Tibial artery (tissue), 4 donors: ENCODE data around the gene KCNN3.

Experiments used
- DNase-seq, 2 donors: peaks; one replicate each; pipeline ENCODE4 v3.0.0-alpha.2; 2019
- H3K27ac ChIP-seq, 2 donors: fragments of 200-600 bp; sonication (generic) in 1 of 2; 1 replicate in 1 of 2; 2 replicates in 1 of 2; pipeline ENCODE4 v1.5.1; 2018 to 2019; ENCODE audit warnings: mild to moderate bottlenecking in 1 of 2
- H3K27me3 ChIP-seq, 2 donors: fragments of 200-600 bp; sonication (generic) in 1 of 2; one replicate each; pipeline versions ENCODE4 v1.5.1 to v1.6.0; 2016 to 2019
- H3K36me3 ChIP-seq, 3 donors: fragments of 200-600 bp; sonication (generic) in 2 of 3; one replicate each; pipeline ENCODE4 v1.5.1; 2016 to 2019; ENCODE audit warnings: mild to moderate bottlenecking in 2 of 3
- H3K4me1 ChIP-seq, 4 donors: fragments of 200-600 bp; sonication (generic) in 2 of 4; 1 replicate in 3 of 4; 2 replicates in 1 of 4; pipeline ENCODE4 v1.5.1; 2016 to 2019
- H3K4me3 ChIP-seq, 2 donors: fragments of 200-600 bp; sonication (generic) in 1 of 2; 1 replicate in 1 of 2; 2 replicates in 1 of 2; pipeline ENCODE4 v1.5.1; 2018 to 2019; ENCODE audit warnings: mild to moderate bottlenecking in 2 of 2
- H3K9me3 ChIP-seq, 3 donors: fragments of 200-600 bp; sonication (generic) in 1 of 3; one replicate each; pipeline ENCODE4 v1.5.1; 2016 to 2019
- CTCF ChIP-seq, 2 experiments: fragments of 200-600 bp in 1 of 2; fragments of 450-650 bp in 1 of 2; IDR thresholded peaks; one replicate each; pipeline ENCODE4 v1.5.1; 2017 to 2019; ENCODE audit warnings: antibody characterized with exemption in 2 of 2, mild to moderate bottlenecking in 1 of 2, moderate library complexity in 1 of 2
- intact Hi-C: fragments of 100-400 bp; cut with DNase I; formaldehyde crosslinking; loops from one replicate; pipeline ENCODE4 v1.15.0; 2023; ENCODE audit warnings: low total_unique reads

The KCNN3 gene

GRCh38 chr1:154712166-154712810, 157.8 kb downstream of the KCNN3 start:
- no peaks in the 10 kb centered on the region for H3K9me3 ChIP-seq
- intact Hi-C loops = no loop called here
- no peaks in the 10 kb centered on the region for H3K36me3 ChIP-seq
- peaks cover 0 to 28% of the 10 kb centered on the region in 2 donors for H3K27me3 ChIP-seq
- H3K27ac ChIP-seq = no peak overlapping the region
- TF ChIP-seq CTCF (IDR thresholded peaks at IDR 0.05) = no peak
- no peak overlapping the region for H3K4me3 ChIP-seq
- no peaks in the 10 kb centered on the region for H3K4me1 ChIP-seq
- DNase-seq = no peak

DNA sequence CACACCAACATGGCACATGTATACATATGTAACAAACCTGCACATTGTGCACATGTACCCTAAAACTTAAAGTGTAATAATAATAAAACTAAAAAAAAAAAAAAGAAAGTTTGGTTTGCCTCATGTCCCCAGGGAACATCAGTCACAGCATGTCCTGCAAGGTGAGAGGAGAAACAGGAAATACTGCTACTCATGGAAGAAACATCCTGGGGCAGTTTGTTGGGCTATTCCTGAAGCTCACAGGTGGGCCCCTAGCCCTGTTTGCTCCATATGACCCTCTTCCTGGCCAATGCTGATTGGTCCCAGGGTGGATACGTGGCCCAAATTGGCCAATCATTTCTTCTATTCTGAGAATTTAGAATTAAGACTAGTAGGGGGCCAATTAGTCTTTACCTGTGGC, 158.7 kb downstream of the KCNN3 start:
- Histone ChIP-seq H3K9me3 (no peaks in the 10 kb centered on the region), H3K27ac (no peak overlapping the region), H3K27me3 (peaks cover 0 to 28% of the 10 kb centered on the region in 2 donors), H3K4me1 (no peaks in the 10 kb centered on the region), H3K36me3 (no peaks in the 10 kb centered on the region), H3K4me3 (no peak overlapping the region)
- no peak for DNase-seq
- TF ChIP-seq CTCF (IDR thresholded peaks at IDR 0.05) = no peak
- intact Hi-C loops = no loop called here

DNA sequence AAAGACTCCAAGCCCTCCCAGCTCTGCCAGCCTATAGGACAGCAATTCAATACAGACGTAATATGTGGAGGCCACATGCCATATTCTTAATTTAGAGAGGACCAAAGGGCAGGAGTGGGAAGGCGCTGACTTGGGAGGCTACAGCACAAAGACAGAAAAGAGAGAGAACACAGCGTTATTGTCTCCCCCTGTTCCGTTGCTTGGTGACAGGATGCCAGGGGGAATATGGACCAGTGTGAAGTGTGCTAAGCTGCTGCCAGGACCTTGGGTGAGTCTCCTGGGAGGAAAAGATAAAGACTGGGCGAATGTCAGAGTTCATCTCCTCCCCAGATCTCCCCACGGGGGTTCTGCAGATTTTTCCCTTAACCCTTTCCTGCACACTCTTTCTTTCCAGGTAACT, 160.0 kb downstream of the KCNN3 start:
- no peak for TF ChIP-seq CTCF (IDR thresholded peaks at IDR 0.05)
- no peak for DNase-seq
- intact Hi-C loops = no loop called here

DNA sequence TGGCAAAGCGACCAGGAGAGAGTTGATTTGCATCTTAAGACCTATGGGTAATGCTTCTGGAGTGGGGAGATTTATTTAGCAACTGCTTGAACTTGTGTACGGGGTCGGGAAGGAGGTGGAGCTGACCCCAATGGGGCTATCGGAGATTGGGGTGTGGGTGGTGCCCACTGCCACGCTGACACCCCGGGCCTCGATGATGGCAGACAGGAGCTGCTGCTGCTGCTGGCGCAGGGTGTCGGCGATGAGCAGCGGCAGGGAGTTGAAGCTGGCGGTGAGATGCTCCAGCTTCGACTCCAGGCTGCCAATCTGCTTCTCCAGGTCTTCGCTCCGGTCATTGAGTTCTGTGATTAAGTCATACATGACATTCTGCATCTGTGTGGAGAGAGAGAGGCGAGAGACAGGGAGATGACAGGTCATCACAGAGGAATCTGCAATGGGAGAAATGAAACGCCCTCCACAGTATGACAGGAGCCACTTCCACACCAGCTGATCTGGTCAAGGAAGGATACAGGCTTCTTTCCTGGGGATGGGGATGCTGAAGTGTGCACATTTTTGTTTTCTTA, 162.1 kb downstream of the KCNN3 start:
- TF ChIP-seq CTCF (IDR thresholded peaks at IDR 0.05) = no peak
- intact Hi-C loops = no loop called here
- Histone ChIP-seq H3K9me3 (no peaks in the 10 kb centered on the region), H3K27ac (no peak overlapping the region), H3K4me1 (no peaks in the 10 kb centered on the region), H3K27me3 (peaks cover 0 to 46% of the 10 kb centered on the region in 2 donors), H3K36me3 (no peaks in the 10 kb centered on the region), H3K4me3 (no peak overlapping the region)
- no peak for DNase-seq

More for the DNA sequence above, 160.0 kb downstream of the KCNN3 start:
- Histone ChIP-seq H3K9me3 (no peaks in the 10 kb centered on the region), H3K4me3 (no peak overlapping the region), H3K36me3 (no peaks in the 10 kb centered on the region), H3K4me1 (no peaks in the 10 kb centered on the region), H3K27me3 (peaks cover 0 to 33% of the 10 kb centered on the region in 2 donors), H3K27ac (no peak overlapping the region)

- no peaks in the 10 kb centered on the region for H3K4me1 ChIP-seq
- intact Hi-C loops = no loop called here
- H3K4me3 ChIP-seq = no peak overlapping the region
- TF ChIP-seq CTCF (IDR thresholded peaks at IDR 0.05) = no peak
- no peak overlapping the region for H3K27ac ChIP-seq
- no peaks in the 10 kb centered on the region for H3K9me3 ChIP-seq
- H3K27me3 ChIP-seq = peaks cover 0 to 46% of the 10 kb centered on the region in 2 donors
- no peaks in the 10 kb centered on the region for H3K36me3 ChIP-seq
- DNase-seq = no peak
These were observed 163.2 kb downstream of the KCNN3 start for GRCh38 chr1:154706851-154707250.
